Measurements from ENCODE around the gene PPT2. TPM values are rescaled to one million over a fixed set of nuclear protein-coding genes. Genes with fewer than 3 reads are reported as not detected.

The PPT2 gene
- total RNA-seq, 3 donors from 2014 or later: 16.8 to 37.2 (median 34.4) TPM

- DNase-seq: no peak
- no peak for ATAC-seq
- Histone ChIP-seq H3K9me3 (no peaks in the 10 kb centered on the region), H3K4me1 (ENCODE audit: low read depth) (peaks cover 3% of the 10 kb centered on the region), H3K36me3 (ENCODE audit: low read depth) (no peaks in the 10 kb centered on the region), H3K4me3 (no peak overlapping the region)
- TF ChIP-seq CTCF (IDR thresholded peaks at IDR 0.05): no peak
- intact Hi-C loops (cut with DNase I, micrococcal nuclease): no loop called here
Measured at GRCh38 chr6:32146687-32147086, 7.3 kb upstream of the PPT2 start.

- intact Hi-C loops (cut with DNase I, micrococcal nuclease): no loop called here
- DNase-seq (no peak), ATAC-seq (no peak)
- no peaks in the 10 kb centered on the region for H3K9me3 ChIP-seq
- H3K4me3 ChIP-seq: no peak overlapping the region
- peaks cover 4% of the 10 kb centered on the region for H3K4me1 ChIP-seq (ENCODE audit: low read depth)
- TF ChIP-seq CTCF (IDR thresholded peaks at IDR 0.05): no peak
- H3K36me3 ChIP-seq (ENCODE audit: low read depth): no peaks in the 10 kb centered on the region
Measured at GRCh38 chr6:32147401-32148132, 6.4 kb upstream of the PPT2 start.

- TF ChIP-seq CTCF (IDR thresholded peaks at IDR 0.05): no peak
- Histone ChIP-seq H3K4me3 (no peak overlapping the region), H3K36me3 (ENCODE audit: low read depth) (no peaks in the 10 kb centered on the region), H3K9me3 (no peaks in the 10 kb centered on the region), H3K4me1 (ENCODE audit: low read depth) (peaks cover 9% of the 10 kb centered on the region)
- intact Hi-C loops (cut with DNase I, micrococcal nuclease): no loop called here
- ATAC-seq (peak; percentile 75), DNase-seq (peak; percentile 74 to 86 (median 82))
Measured at GRCh38 chr6:32148289-32149091, 5.5 kb upstream of the PPT2 start.

GRCh38 chr6:32149092-32149755, 4.7 kb upstream of the PPT2 start:
- Histone ChIP-seq H3K36me3 (ENCODE audit: low read depth) (no peaks in the 10 kb centered on the region), H3K9me3 (no peaks in the 10 kb centered on the region), H3K4me3 (no peak overlapping the region), H3K4me1 (ENCODE audit: low read depth) (peaks cover 9% of the 10 kb centered on the region)
- no peak for TF ChIP-seq CTCF (IDR thresholded peaks at IDR 0.05)
- DNase-seq (no peak), ATAC-seq (no peak)
- intact Hi-C loops (cut with DNase I, micrococcal nuclease): no loop called here

- no peaks in the 10 kb centered on the region for H3K9me3 ChIP-seq
- no peak for TF ChIP-seq CTCF (IDR thresholded peaks at IDR 0.05)
- ATAC-seq (no peak), DNase-seq (no peak)
- no peaks in the 10 kb centered on the region for H3K36me3 ChIP-seq (ENCODE audit: low read depth)
- no peak overlapping the region for H3K4me3 ChIP-seq
- peaks cover 16% of the 10 kb centered on the region for H3K4me1 ChIP-seq (ENCODE audit: low read depth)
- intact Hi-C loops (cut with DNase I, micrococcal nuclease): no loop called here
Measured at GRCh38 chr6:32149932-32150870, 3.7 kb upstream of the PPT2 start.

Measured in mucosa of descending colon (tissue), 3 donors.